HEK293 (cell line): ENCODE measurements around the gene PFDN5.

Experiments
- ATF2 ChIP-seq: fragments of 450-650 bp; formaldehyde crosslinking; IDR thresholded peaks from 2 replicates; pipeline ENCODE4 v1.5.1; 2016; ENCODE audit warnings: missing biosample characterization, missing genetic modification characterization, low read depth
- BCL11B ChIP-seq: fragments of 450-650 bp; formaldehyde crosslinking; IDR thresholded peaks from 2 replicates; pipeline ENCODE4 v1.5.1; 2016; ENCODE audit warnings: low read depth, missing biosample characterization, missing genetic modification characterization
- ELK4 ChIP-seq: IDR thresholded peaks from 2 replicates; pipeline ENCODE4 v1.6.1; 2011; ENCODE audit warnings: mild to moderate bottlenecking, low read depth, low read length, borderline replicate concordance
- PRDM2 ChIP-seq: fragments of 450-650 bp; formaldehyde crosslinking; IDR thresholded peaks from 2 replicates; pipeline ENCODE4 v1.5.1; 2016; ENCODE audit warnings: missing biosample characterization, missing genetic modification characterization, borderline replicate concordance
- ZBTB6 ChIP-seq: fragments of 450-650 bp; formaldehyde crosslinking; IDR thresholded peaks from 2 replicates; pipeline ENCODE4 v1.5.1; 2017; ENCODE audit warnings: missing biosample characterization, missing genetic modification characterization
- ZNF10 ChIP-seq: fragments of 450-650 bp; formaldehyde crosslinking; IDR thresholded peaks from 2 replicates; pipeline ENCODE4 v1.5.1; 2017; ENCODE audit warnings: missing biosample characterization, missing genetic modification characterization
- ZNF146 ChIP-seq: fragments of 450-650 bp; formaldehyde crosslinking; IDR thresholded peaks from 2 replicates; pipeline ENCODE4 v1.5.1; 2016; ENCODE audit warnings: missing biosample characterization, missing genetic modification characterization
- ZNF350 ChIP-seq: fragments of 450-650 bp; formaldehyde crosslinking; IDR thresholded peaks from 2 replicates; pipeline ENCODE4 v1.5.0; 2017; ENCODE audit warnings: missing biosample characterization, mild to moderate bottlenecking, missing genetic modification characterization
- ZNF394 ChIP-seq: fragments of 450-650 bp; formaldehyde crosslinking; IDR thresholded peaks from 2 replicates; pipeline ENCODE4 v1.5.1; 2016; ENCODE audit warnings: missing biosample characterization, missing genetic modification characterization, mild to moderate bottlenecking, moderate library complexity, borderline replicate concordance
- ZNF416 ChIP-seq: fragments of 450-650 bp; formaldehyde crosslinking; IDR thresholded peaks from 2 replicates; pipeline ENCODE4 v1.5.1; 2016; ENCODE audit warnings: missing biosample characterization, missing genetic modification characterization
- ZNF571 ChIP-seq: fragments of 450-650 bp; formaldehyde crosslinking; IDR thresholded peaks from 2 replicates; pipeline ENCODE4 v1.5.0; 2017; ENCODE audit warnings: missing biosample characterization, missing genetic modification characterization
- ZNF629 ChIP-seq: fragments of 450-650 bp; formaldehyde crosslinking; IDR thresholded peaks from 2 replicates; pipeline ENCODE4 v1.5.1; 2017; ENCODE audit warnings: missing biosample characterization, missing genetic modification characterization
- ZNF658 ChIP-seq: fragments of 450-650 bp; formaldehyde crosslinking; IDR thresholded peaks from 2 replicates; pipeline ENCODE4; 2016; ENCODE audit warnings: missing biosample characterization, missing genetic modification characterization
- ZNF785 ChIP-seq: fragments of 450-650 bp; formaldehyde crosslinking; IDR thresholded peaks from 2 replicates; pipeline ENCODE4 v1.5.1; 2016; ENCODE audit warnings: missing biosample characterization, missing genetic modification characterization
- ZNF791 ChIP-seq: fragments of 450-650 bp; formaldehyde crosslinking; IDR thresholded peaks from 2 replicates; pipeline ENCODE4 v1.5.1; 2016; ENCODE audit warnings: missing biosample characterization, missing genetic modification characterization
- ZNF837 ChIP-seq: fragments of 450-650 bp; formaldehyde crosslinking; IDR thresholded peaks from 2 replicates; pipeline ENCODE4 v1.5.1; 2016; ENCODE audit warnings: missing biosample characterization, missing genetic modification characterization
- TF ChIP-seq, protein P1 (sequence below): fragments of 450-650 bp; IDR thresholded peaks from 2 replicates; pipeline ENCODE4 v1.5.1; 2018; ENCODE audit warnings: missing biosample characterization, mild to moderate bottlenecking, missing genetic modification characterization
- TF ChIP-seq, protein P2 (sequence below): fragments of 450-650 bp; formaldehyde crosslinking; conservative IDR thresholded peaks from 2 replicates; pipeline ENCODE4 v1.5.1; 2016; ENCODE audit warnings: low read depth, missing biosample characterization, missing genetic modification characterization

PFDN5 gene

GRCh38 chr12:53251477-53252348 is 43.6 kb upstream of the PFDN5 start (continued):
- peak; percentile 50; the same call in 1 of the 2 replicates for TF ChIP-seq ZNF629 (tag by site-specific recombination)
- TF ChIP-seq ZNF571 (tag by site-specific recombination), result no peak
- TF ChIP-seq ELK4, result no peak
- no peak for TF ChIP-seq ZNF416 (tag by site-specific recombination)
- TF ChIP-seq ZNF350 (tag by site-specific recombination), result no peak
- no peak for TF ChIP-seq ZNF791 (tag by site-specific recombination)
- TF ChIP-seq ZNF785 (tag by site-specific recombination), result no peak
- TF ChIP-seq ZNF146 (tag by site-specific recombination), result no peak
- TF ChIP-seq PRDM2, result no peak
- no peak for TF ChIP-seq ZNF10 (tag by site-specific recombination)
- TF ChIP-seq ZBTB6 (tag by site-specific recombination), result peak; percentile 94
- TF ChIP-seq ZNF394, result no peak; the same call in 1 of the 2 replicates
- TF ChIP-seq BCL11B (tag by site-specific recombination), result peak; percentile 72; the same call in 1 of the 2 replicates
- no peak for TF ChIP-seq ZNF658 (tag by site-specific recombination)
- no peak for TF ChIP-seq ZNF837 (tag by site-specific recombination)
- TF ChIP-seq, protein P1, sequence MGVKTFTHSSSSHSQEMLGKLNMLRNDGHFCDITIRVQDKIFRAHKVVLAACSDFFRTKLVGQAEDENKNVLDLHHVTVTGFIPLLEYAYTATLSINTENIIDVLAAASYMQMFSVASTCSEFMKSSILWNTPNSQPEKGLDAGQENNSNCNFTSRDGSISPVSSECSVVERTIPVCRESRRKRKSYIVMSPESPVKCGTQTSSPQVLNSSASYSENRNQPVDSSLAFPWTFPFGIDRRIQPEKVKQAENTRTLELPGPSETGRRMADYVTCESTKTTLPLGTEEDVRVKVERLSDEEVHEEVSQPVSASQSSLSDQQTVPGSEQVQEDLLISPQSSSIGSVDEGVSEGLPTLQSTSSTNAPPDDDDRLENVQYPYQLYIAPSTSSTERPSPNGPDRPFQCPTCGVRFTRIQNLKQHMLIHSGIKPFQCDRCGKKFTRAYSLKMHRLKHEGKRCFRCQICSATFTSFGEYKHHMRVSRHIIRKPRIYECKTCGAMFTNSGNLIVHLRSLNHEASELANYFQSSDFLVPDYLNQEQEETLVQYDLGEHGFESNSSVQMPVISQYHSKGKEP, result no peak
- no peak for TF ChIP-seq ATF2
- TF ChIP-seq, protein P2, sequence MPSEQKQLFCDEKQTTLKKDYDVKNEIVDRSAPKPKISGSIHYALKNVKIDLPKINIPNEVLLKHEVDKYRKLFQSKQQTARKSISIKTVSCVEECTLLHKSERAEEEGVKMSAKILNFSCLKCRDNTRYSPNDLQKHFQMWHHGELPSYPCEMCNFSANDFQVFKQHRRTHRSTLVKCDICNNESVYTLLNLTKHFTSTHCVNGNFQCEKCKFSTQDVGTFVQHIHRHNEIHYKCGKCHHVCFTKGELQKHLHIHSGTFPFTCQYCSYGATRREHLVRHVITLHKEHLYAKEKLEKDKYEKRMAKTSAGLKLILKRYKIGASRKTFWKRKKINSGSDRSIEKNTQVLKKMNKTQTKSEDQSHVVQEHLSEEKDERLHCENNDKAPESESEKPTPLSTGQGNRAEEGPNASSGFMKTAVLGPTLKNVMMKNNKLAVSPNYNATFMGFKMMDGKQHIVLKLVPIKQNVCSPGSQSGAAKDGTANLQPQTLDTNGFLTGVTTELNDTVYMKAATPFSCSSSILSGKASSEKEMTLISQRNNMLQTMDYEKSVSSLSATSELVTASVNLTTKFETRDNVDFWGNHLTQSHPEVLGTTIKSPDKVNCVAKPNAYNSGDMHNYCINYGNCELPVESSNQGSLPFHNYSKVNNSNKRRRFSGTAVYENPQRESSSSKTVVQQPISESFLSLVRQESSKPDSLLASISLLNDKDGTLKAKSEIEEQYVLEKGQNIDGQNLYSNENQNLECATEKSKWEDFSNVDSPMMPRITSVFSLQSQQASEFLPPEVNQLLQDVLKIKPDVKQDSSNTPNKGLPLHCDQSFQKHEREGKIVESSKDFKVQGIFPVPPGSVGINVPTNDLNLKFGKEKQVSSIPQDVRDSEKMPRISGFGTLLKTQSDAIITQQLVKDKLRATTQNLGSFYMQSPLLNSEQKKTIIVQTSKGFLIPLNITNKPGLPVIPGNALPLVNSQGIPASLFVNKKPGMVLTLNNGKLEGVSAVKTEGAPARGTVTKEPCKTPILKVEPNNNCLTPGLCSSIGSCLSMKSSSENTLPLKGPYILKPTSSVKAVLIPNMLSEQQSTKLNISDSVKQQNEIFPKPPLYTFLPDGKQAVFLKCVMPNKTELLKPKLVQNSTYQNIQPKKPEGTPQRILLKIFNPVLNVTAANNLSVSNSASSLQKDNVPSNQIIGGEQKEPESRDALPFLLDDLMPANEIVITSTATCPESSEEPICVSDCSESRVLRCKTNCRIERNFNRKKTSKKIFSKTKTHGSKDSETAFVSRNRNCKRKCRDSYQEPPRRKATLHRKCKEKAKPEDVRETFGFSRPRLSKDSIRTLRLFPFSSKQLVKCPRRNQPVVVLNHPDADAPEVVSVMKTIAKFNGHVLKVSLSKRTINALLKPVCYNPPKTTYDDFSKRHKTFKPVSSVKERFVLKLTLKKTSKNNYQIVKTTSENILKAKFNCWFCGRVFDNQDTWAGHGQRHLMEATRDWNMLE (tag by site-specific recombination), result no peak; the same call in 1 of the 2 replicates
